ENCODE measurements around the gene CCDC12.
"Not testable (repeated sequence)": the region's sequence is repeated elsewhere in the genome, so short reads cannot be mapped to it uniquely, and the experiment has no call there.

The CCDC12 gene

DNA sequence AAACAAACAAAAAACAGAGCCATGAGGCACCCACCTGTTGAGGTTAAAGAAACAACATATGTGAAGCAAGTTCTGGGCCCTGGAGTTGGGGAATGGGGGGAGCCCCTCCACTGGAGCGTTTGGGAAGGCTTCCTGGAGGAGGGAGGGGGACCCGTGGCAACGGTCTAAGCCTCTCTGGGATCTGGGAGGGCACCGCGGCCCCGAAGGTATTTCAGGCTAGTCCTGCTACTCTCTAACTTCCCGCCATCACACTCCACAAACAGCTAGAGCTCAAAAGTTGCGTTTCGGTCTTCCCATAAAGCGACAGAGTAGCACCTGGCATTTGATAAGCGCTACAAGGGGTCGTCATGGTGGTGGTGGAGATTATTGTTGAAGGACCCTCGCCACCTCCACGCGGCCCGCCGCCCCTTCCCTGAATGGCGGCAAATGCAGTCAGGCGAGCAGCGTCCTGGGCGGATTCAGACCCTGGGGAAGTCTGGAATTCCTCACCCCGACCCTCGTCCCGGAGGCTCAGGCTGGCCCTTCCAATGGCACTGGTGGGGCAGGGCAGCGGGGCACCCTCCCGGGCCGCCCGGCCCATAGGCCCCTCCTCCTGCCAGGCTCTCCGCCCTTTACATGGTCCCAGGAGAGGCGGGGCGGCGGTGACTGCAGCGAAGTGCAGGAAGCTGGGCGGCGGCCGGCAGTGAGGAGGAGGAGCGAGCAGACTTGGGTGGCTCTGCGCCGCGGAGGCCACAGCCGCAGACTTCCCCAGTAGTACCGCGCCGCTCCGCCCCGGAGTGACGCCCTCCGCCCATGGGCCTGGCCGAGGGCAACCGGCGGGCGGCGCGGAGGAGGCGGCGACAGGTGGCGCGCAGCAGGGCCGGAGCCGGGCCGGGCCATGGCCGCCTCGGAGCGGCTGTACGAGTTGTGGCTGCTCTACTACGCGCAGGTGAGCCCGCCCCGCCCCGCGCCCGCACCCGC lies 2.7 kb upstream of the CCDC12 start, which contains the start of gene NBEAL2:
Gene NBEAL2, plus strand, starts transcription at position 682 of the 960 bp plus-strand sequence. Its CDS starts 196 bp downstream, at position 878.
- peak; percentile 88 to 93 (median 90) for DNase-seq

GRCh38 chr3:46978381-46978780 lies 1.8 kb upstream of the CCDC12 start:
- DNase-seq, result no peak

DNA sequence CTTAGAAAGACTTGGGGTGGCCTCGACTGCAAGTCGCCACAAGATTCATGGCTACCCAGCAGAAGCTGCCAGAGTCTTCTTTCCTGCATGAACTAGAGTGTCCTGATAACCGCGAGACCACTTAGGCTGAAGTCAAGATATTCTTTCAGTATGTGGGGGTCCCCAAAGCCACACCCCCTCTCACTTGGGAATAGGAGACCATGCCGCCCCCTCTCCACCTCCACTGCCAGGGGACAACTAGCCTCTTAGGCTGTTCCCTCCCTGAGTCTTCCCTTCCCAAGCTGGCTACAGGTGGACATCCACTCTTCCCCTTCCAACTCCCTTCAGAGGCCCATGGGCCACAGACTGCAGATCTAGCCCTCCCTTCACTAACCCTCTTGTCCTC lies 1.3 kb upstream of the CCDC12 start:
- DNase-seq, result no peak

GRCh38 chr3:46974421-46975171 lies 1.9 kb downstream of the CCDC12 start:
- no peak for DNase-seq

GRCh38 chr3:46972396-46972795 lies 4.1 kb downstream of the CCDC12 start:
- DNase-seq, result no peak

GRCh38 chr3:46971742-46972141 lies 4.8 kb downstream of the CCDC12 start:
- no peak for DNase-seq

DNA sequence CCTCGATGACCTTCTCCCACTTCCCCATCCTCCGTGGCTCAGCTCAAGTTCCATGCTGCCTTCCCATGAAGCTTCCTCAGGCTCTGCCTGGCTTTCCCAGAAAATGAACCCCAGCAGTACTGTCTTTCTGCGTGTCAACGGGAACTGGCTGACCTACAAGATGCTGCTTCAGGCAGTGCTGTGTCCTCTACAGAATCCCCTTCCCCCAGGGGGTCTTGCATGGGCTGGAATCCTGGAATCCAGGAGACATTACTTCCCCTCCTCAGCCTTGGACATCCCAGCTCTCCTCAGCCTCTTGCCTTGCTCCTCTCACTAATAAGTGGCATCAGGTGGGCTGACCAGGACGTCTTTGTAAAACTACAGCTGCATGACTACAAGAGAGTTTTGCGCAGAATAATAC lies 5.4 kb downstream of the CCDC12 start:
- DNase-seq, result no peak

GRCh38 chr3:46970391-46971091 lies 6.0 kb downstream of the CCDC12 start:
- DNase-seq, result no peak

DNA sequence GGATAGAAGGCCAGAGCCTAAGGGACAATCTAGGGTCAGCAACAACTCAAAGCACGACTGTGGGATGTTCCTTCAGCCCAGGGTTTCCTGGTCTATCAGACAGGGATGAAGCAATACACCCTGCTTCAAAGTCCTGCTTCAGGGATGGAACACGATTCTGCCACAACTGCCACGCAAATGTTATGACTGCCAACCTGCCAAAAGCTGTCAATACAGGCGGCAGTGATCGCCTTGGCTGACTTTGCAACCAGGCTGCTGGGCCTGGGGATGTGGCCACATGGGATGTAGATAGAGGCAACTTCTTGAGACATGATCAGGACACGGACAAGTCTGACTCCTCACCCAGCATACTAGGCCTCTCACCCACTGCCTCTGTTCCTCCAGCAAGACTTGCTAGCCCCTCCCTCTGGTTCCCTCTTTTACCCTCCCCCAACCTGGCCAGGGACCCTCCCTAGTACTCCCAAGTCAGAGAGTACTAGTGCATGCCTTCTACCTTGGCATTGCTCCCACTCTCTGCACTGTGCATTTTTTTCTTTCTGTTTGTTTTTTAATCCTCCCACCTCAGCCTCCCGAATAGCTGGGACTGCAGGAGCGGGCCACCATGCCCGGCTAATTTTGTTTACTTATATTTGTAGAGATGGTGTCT lies 7.6 kb downstream of the CCDC12 start:
- DNase-seq, result no peak

GRCh38 chr3:46966811-46967210 lies 9.7 kb downstream of the CCDC12 start:
- no peak for DNase-seq

- no peak for DNase-seq
These were observed 11.4 kb downstream of the CCDC12 start for GRCh38 chr3:46965151-46965550.

GRCh38 chr3:46964038-46964590 lies 12.4 kb downstream of the CCDC12 start:
- not testable (repeated sequence) for DNase-seq

GRCh38 chr3:46962990-46963389 lies 13.6 kb downstream of the CCDC12 start:
- no peak for DNase-seq

DNA sequence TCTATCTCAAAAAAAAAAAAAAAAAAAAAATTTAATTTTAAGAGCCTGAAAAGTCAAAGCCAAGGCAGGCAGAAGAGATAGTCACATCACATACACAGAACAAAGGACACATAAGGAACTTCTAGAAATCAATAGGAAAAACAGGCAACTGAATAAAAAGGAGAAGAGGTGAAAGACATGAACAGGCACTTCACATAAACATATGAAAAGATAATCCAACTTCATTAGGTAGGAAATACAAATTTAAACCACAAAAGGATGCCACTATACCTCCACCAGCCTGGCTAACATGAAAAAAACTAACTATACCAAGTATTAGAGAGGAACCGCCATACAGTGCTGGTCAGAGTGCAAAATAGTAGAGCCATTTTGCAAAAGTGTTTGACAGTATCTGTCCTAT lies 14.1 kb downstream of the CCDC12 start:
- no peak for DNase-seq

GRCh38 chr3:46960835-46961234 lies 15.7 kb downstream of the CCDC12 start:
- no peak for DNase-seq

- DNase-seq, result no peak
These were observed 16.4 kb downstream of the CCDC12 start for GRCh38 chr3:46960081-46960701.

- no peak for DNase-seq
These were observed 17.4 kb downstream of the CCDC12 start for GRCh38 chr3:46959161-46959511.

DNA sequence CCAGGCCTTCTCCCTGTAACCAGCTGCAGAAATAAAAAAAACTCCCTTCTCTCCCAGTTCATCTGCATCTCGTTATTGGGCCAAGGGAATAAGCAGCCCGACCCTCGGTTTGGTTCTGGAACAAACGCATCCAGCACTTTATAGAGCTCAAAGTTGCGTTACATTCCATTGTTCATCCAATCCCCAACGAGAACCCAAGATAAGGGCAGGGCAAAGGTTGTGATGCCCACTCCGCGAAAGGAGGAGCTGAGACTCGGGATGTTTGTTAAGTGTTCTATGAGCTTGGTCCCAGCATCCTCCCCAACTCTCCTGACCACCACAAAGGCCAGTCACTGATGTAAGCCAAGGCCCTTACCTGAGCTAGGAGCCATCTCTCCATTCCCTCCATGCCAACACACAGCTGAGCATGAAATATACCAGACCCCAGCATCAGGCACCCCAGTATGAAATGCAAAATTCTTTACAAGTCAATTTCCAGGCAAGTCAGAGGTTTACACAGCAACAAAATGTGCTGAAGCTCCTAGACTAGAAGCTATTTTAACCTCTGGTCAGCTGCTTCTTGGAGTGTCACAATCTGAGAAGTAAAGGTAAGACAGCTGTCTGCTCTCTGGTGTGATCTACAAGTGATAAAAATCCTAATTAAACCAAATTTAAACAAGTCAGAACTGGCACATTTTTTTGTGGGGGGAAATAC lies 17.9 kb downstream of the CCDC12 start:
- no peak for DNase-seq

DNA sequence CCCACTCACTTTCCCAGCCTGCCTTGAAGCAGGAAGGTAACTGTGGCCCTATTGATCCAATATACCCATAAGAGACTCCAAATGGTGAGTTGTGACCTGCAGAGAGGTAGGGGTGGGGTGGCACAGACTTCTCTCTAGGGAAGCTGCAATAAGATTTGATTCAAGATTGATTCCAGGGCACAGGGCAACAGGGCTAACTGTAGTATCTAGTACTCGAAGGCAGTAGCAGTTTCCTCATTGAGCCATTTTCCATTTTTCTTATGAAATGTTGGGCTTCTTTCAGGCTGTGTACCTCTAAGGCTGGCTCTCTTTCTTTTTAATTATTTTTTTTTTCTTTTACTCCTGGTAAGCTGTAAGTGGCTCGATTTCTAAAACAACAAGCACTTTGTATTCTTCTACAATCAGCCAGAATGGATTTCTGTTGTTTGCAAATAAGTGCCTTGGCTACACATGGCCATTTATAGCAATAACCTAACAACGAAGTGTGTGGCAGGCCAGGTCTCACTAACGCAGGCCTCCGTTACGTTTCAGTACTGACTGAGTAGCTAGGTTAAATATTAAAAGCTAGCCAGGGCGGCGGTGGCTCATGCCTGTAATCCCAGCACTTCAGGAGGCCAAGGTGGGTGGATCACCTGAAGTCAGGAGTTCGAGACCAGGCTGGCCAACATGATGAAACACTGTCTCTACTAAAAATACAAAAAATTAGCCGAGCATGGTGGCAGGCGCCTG lies 19.3 kb downstream of the CCDC12 start:
- DNase-seq, result no peak

DNA sequence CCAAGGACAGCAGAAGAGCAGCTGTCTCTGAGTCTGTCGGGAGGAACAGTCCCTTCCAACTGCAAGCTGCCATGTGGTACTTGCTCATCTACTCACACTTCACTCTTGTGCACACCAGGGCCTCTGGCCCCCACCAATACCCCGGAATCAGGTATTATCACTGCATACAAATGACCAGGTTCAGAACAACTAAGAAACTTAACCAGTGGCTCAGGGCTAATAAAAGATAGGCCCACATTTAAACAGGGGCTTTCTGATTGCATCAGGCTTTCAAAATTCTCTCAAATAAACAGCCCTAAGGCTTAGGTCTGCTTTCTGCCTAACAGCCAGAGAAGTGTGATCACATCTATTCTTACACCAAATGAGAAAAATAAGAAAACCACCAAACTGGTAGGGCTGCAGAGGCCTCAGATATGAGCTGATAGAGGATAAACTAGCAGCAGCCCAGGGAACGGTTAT lies 20.7 kb downstream of the CCDC12 start:
- DNase-seq, result no peak

GRCh38 chr3:46955157-46955556 lies 21.4 kb downstream of the CCDC12 start:
- no peak for DNase-seq

Data from activated CD4-positive, CD25-positive, alpha-beta regulatory T cell (primary cell).